Liver (tissue), 9 donors: ENCODE measurements around the gene CYP2W1. TPM values are rescaled to one million over a fixed set of nuclear protein-coding genes. Genes with fewer than 3 reads are reported as not detected.
"Not testable (repeated sequence)": the region's sequence is repeated elsewhere in the genome, so short reads cannot be mapped to it uniquely, and the experiment has no call there.

Experiments
- DNase-seq: peaks from one replicate; pipeline ENCODE4 v3.0.0-alpha.2; 2017; ENCODE audit warnings: low spot score
- H3K27ac ChIP-seq, 2 donors: one replicate each; pipeline ENCODE4 v1.7.0; 2013; ENCODE audit warnings: inconsistent platforms in 2 of 2, low read length in 2 of 2, control low read depth in 1 of 2, low read depth in 1 of 2, mild to moderate bottlenecking in 1 of 2
- H3K27me3 ChIP-seq, 4 donors: one replicate each; pipeline versions ENCODE4 v1.6.1 to v1.7.0; 2013; ENCODE audit warnings: low read length in 3 of 4, inconsistent platforms in 1 of 4, mild to moderate bottlenecking in 1 of 4, moderate library complexity in 1 of 4; ENCODE audit not compliant: control insufficient read depth in 4 of 4, insufficient read depth in 4 of 4
- H3K36me3 ChIP-seq, 4 donors: one replicate each; pipeline versions ENCODE4 v1.6.1 to v1.7.0; 2013; ENCODE audit warnings: low read length in 3 of 4, mild to moderate bottlenecking in 3 of 4, low read depth in 1 of 4, moderate library complexity in 1 of 4; ENCODE audit not compliant: control insufficient read depth in 4 of 4, insufficient read depth in 3 of 4
- H3K4me1 ChIP-seq, 4 donors: one replicate each; pipeline versions ENCODE4 v1.6.1 to v1.7.0; 2013; ENCODE audit warnings: low read length in 3 of 4, mild to moderate bottlenecking in 3 of 4, moderate library complexity in 1 of 4; ENCODE audit not compliant: control insufficient read depth in 4 of 4, insufficient read depth in 4 of 4
- H3K4me3 ChIP-seq, 3 donors: one replicate each; pipeline versions ENCODE4 v1.6.1 to v1.7.0; 2013; ENCODE audit warnings: low read length in 3 of 3, control low read depth in 1 of 3, low read depth in 1 of 3, mild to moderate bottlenecking in 1 of 3
- H3K9ac ChIP-seq, 2 donors: one replicate each; pipeline ENCODE4 v1.7.0; 2013; ENCODE audit warnings: low read length in 2 of 2, mild to moderate bottlenecking in 2 of 2, moderate library complexity in 2 of 2, control low read depth in 1 of 2, low read depth in 1 of 2
- H3K9me3 ChIP-seq, 4 donors: one replicate each; pipeline versions ENCODE4 v1.6.1 to v1.7.0; 2013; ENCODE audit warnings: low read length in 3 of 4; ENCODE audit not compliant: control insufficient read depth in 4 of 4
- FOXA1 ChIP-seq: IDR thresholded peaks from 2 replicates; pipeline ENCODE4 v1.6.1; 2016; ENCODE audit warnings: antibody characterized with exemption
- HNF4A ChIP-seq, 2 donors: conservative IDR thresholded peaks; 2 replicates each; pipeline ENCODE4 v1.6.1; 2016; ENCODE audit warnings: antibody characterized with exemption in 2 of 2, mild to moderate bottlenecking in 2 of 2
- HNF4G ChIP-seq: IDR thresholded peaks from 2 replicates; pipeline ENCODE4 v1.6.1; 2016; ENCODE audit warnings: antibody characterized with exemption
- JUND ChIP-seq, 2 donors: IDR thresholded peaks; 2 replicates each; pipeline ENCODE4 v1.6.1; 2016; ENCODE audit warnings: antibody characterized with exemption in 2 of 2
- TAF1 ChIP-seq: conservative IDR thresholded peaks from 2 replicates; pipeline ENCODE4 v1.6.1; 2016; ENCODE audit warnings: antibody characterized with exemption, mild to moderate bottlenecking
- WGBS: extraction: QIAGEN DNeasy Blood & Tissue Kit; methylation state at CpG from one replicate; pipeline ENCODE4 v1.1.7; 2013; 5-methylcytosine and 5-hydroxymethylcytosine counted together
- polyA plus RNA-seq, 2 donors: library from polyadenylated mRNA; stranded (reverse) in 1 of 2; unstranded in 1 of 2; fragments of 200-250 nt in 1 of 2; fragments of >200 nt in 1 of 2; fragmentation: Nextera tagmentation in 1 of 2; extraction: Ambion mirVana in 1 of 2; gene quantifications; one replicate each; pipeline versions ENCODE4 v1.2.1 to v1.2.3, GENCODE V29; 2013 to 2015
- total RNA-seq, 2 donors: library from RNA; depleted of rRNA; stranded (reverse); fragments of >200 nt; gene quantifications; one replicate each; pipeline ENCODE4 v1.2.3, GENCODE V29; 2014
- TF ChIP-seq, protein P1 (sequence below): IDR thresholded peaks from 2 replicates; pipeline ENCODE4 v1.6.1; 2016; ENCODE audit warnings: antibody characterized with exemption, mild to moderate bottlenecking
- donor health status: healthy.
- donor health status: healthy.
- donor health status: healthy.
- donor health status: healthy.
- donor health status: healthy.

The CYP2W1 gene
- total and polyA plus RNA-seq, 4 donors, result 0.28 TPM; not detected in 3

DNA sequence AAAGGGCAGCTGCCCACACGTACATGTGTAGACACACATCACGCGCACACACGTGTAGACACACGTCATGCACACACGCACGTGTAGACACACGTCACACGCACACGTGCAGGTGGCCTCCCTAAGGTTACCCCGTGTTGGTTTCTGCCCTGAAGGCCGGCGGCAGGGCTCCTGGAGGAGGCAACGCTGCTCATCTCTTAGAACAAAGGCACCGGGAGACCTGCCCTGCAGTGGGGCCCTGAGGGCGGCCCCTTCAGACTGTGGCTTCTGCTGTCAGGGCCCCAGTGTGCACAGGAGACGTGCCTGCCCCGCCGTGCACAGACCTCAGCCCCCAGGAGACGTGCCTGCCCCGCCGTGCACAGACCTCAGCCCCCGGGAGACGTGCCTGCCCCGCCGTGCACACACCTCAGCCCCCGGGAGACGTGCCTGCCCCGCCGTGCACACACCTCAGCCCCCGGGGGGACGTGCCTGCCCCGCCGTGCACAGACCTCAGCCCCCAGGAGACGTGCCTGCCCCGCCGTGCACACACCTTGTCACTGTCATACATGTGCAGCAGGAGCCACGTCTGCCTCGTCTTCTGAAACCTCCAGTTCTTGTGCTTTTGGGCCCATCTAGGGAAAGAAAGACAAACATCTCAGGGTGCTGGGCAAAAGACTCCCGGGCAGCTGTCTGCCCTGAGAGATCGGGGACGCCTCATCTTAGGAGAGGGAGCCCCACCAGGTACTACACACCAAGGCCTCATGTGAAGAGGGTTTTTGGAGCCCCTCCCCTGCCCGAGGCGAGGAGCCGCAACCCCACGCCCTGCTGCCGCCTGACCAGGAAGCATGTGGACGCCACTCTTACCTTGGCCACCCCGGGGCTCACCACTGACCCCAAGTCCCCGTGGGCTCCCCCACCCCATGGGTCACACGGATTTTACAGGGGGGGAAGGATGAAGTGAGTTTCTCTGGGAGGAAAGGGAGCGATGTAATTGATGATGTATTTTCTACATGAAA lies 17.3 kb downstream of the CYP2W1 start:
- 93% methylated on average over 52 of the region's 52 CpGs for WGBS
- Histone ChIP-seq H3K36me3 (peaks cover 0 to 10% (median 1%) of the 10 kb centered on the region in 4 donors), H3K4me1 (no peaks in the 10 kb centered on the region), H3K4me3 (no peak overlapping the region), H3K27me3 (no peaks in the 10 kb centered on the region), H3K27ac (no peak overlapping the region), H3K9me3 (no peaks in the 10 kb centered on the region), H3K9ac (no peak overlapping the region)
- TF ChIP-seq JUND (IDR thresholded peaks at IDR 0.05) (no peak), HNF4A (conservative IDR thresholded peaks at IDR 0.05) (no peak), FOXA1 (no peak), HNF4G (no peak), TAF1 (no peak)
- TF ChIP-seq, protein P1, sequence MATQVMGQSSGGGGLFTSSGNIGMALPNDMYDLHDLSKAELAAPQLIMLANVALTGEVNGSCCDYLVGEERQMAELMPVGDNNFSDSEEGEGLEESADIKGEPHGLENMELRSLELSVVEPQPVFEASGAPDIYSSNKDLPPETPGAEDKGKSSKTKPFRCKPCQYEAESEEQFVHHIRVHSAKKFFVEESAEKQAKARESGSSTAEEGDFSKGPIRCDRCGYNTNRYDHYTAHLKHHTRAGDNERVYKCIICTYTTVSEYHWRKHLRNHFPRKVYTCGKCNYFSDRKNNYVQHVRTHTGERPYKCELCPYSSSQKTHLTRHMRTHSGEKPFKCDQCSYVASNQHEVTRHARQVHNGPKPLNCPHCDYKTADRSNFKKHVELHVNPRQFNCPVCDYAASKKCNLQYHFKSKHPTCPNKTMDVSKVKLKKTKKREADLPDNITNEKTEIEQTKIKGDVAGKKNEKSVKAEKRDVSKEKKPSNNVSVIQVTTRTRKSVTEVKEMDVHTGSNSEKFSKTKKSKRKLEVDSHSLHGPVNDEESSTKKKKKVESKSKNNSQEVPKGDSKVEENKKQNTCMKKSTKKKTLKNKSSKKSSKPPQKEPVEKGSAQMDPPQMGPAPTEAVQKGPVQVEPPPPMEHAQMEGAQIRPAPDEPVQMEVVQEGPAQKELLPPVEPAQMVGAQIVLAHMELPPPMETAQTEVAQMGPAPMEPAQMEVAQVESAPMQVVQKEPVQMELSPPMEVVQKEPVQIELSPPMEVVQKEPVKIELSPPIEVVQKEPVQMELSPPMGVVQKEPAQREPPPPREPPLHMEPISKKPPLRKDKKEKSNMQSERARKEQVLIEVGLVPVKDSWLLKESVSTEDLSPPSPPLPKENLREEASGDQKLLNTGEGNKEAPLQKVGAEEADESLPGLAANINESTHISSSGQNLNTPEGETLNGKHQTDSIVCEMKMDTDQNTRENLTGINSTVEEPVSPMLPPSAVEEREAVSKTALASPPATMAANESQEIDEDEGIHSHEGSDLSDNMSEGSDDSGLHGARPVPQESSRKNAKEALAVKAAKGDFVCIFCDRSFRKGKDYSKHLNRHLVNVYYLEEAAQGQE, result no peak
- no peak for DNase-seq

DNA sequence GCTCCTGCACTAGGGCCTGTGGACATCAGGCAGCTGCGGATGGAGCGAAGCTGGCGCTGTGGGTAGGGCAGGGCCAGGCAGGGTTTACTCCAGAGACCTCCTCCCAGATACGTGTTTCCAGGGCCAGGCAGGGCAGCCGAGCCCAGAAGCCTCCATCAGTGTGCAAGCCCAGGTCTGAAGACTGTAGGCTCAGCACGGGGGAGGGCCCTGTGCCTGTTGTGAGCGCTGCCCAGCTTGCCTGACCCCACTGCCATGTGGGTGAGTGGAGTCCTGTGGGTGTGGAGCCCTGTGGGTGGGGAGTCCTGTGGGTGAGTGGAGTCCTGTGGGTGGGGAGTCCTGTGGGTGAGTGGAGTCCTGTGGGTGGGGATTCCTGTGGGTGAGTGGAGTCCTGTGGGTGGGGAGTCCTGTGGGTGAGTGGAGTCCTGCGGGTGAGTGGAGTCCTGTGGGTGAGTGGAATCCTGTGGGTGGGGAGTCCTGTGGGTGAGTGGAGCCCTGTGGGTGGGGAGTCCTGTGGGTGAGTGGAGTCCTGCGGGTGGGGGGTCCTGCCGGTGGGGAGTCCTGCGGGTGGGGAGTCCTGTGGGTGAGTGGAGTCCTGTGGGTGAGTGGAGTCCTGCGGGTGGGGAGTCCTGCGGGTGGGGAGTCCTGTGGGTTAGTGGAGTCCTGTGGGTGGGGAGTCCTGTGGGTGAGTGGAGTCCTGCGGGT lies 18.2 kb downstream of the CYP2W1 start:
- not testable (repeated sequence) for H3K9me3 ChIP-seq, H3K27ac ChIP-seq, DNase-seq, H3K9ac ChIP-seq, H3K27me3 ChIP-seq, H3K36me3 ChIP-seq, H3K4me1 ChIP-seq, H3K4me3 ChIP-seq
- 97% methylated on average over 14 of the region's 14 CpGs for WGBS

DNA sequence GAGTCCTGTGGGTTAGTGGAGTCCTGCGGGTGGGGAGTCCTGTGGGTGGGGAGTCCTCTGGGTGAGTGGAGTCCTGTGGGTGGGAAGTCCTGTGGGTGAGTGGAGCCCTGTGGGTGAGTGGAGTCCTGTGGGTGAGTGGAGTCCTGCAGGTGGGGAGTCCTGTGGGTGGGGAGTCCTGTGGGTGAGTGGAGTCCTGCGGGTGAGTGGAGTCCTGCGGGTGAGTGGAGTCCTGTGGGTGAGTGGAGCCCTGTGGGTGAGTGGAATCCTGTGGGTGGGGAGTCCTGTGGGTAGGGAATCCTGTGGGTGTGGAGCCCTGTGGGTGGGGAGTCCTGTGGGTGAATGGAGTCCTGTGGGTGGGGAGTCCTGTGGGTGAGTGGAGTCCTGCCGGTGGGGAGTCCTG lies 19.0 kb downstream of the CYP2W1 start:
- 97% methylated on average over 4 of the region's 4 CpGs for WGBS

DNA sequence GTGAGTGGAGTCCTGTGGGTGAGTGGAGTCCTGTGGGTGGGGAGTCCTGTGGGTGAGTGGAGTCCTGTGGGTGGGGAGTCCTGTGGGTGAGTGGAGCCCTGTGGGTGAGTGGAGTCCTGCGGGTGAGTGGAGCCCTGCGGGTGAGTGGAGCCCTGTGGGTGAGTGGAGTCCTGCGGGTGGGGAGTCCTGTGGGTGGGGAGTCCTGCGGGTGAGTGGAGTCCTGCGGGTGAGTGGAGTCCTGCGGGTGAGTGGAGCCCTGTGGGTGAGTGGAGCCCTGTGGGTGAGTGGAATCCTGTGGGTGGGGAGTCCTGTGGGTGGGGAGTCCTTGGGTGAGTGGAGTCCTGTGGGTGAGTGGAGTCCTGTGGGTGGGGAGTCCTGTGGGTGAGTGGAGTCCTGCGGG lies 19.5 kb downstream of the CYP2W1 start:
- not testable (repeated sequence) for H3K36me3 ChIP-seq, H3K4me1 ChIP-seq, H3K9me3 ChIP-seq, H3K27me3 ChIP-seq, H3K9ac ChIP-seq, DNase-seq, H3K27ac ChIP-seq, H3K4me3 ChIP-seq
- 98% methylated on average over 7 of the region's 7 CpGs for WGBS

More for the DNA sequence above, 19.0 kb downstream of the CYP2W1 start:
- not testable (repeated sequence) for H3K9ac ChIP-seq, H3K27me3 ChIP-seq, H3K4me3 ChIP-seq, H3K27ac ChIP-seq, H3K4me1 ChIP-seq, DNase-seq, H3K36me3 ChIP-seq, H3K9me3 ChIP-seq
